RPMI7951 (cell line): ENCODE results near the gene ARNT2. TPM values are rescaled to one million over a fixed set of nuclear protein-coding genes. Genes with fewer than 3 reads are reported as not detected.
"Not testable (repeated sequence)": the region's sequence is repeated elsewhere in the genome, so short reads cannot be mapped to it uniquely, and the experiment has no call there.

Experiments used
- DNase-seq: peaks from one replicate; pipeline ENCODE4 v3.0.0-alpha.2; 2012; ENCODE audit warnings: low read depth
- total RNA-seq: library from RNA; depleted of rRNA; stranded (reverse); fragments of >200 nt; shearing (Covaris generic); gene quantifications from 2 replicates; pipeline ENCODE4 v1.2.3, GENCODE V29; 2014; rRNA removed

ARNT2 gene
- 1.5 and 2.3 TPM in 2 replicates for total RNA-seq

DNA sequence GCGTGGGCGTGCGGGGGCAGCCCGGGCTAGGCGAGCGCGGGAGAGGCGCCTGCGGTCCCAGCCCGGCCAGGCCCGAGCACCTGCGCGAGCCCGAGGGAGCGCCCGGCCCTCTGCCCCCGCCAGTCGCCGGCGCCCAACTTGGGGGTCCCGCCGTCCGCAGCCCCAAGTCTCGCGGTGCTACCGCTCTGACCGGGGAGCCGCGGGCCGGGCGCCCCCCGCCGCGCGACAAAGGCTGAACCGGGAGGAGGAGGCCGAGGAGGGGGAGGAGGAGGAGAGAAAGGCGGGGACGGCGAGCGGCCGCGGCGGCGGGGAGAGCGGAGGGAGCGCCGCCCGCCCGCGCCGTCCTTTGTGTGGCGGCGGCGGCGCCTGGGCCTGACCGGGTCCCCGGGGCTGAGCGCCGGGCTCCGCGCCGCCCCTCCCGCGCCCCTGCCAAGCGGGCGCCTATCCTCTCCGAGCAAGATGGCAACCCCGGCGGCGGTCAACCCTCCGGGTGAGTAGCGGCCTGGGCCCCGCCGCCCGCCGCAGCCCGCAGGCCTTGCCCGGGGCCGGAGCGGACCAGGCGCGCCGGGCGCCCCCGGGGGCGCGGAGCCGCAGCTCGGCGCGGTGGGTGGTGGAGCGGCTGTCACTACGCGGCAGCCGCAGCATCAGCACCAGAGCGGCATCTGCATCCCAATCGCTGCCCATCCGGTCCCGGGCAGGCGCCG, at the start of gene ARNT2:
Gene ARNT2, plus strand, starts transcription at position 326 of the 704 bp plus-strand sequence. Its CDS starts 134 bp downstream, at position 460.
- DNase-seq: no peak

DNA sequence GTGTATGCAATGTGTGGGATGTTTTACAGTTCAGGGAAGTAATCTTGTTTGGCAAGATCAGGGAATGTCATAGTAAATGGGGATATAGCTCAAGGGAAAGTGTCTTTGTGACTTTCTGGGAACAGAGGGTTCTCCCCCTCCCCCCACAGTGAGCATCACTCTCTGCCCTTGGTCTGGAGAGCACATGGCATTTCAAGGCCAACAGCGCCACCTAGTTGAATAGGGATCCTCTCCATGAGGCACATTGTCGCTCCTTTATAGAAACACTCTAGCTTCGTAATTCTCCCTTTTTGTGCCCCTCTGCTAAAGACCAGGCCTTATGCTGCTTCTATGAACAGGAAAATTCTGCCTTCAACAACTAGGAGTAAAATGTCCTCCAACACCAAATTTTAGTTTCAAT, 37.1 kb upstream of the ARNT2 start:
- peak; percentile 36 for DNase-seq

DNA sequence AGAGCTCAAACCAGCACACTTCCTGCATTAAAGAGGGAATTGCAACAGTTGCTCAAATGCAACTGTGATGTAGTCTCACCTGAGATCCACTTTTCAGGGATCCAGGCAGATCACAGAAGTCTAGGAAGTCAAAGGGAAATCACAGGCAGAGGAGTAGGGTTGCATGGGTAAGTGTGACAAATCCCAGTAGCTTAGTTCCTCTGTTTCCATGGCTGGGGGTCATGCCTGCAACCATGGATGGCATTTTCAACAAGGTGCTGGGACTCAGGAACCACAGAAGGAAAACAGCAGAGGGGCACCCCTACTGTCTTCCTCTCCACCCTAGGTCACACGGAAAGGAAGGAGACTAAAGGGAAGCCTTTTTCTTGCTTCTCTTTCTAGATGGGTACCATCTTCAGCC, 36.5 kb upstream of the ARNT2 start:
- DNase-seq: no peak

DNA sequence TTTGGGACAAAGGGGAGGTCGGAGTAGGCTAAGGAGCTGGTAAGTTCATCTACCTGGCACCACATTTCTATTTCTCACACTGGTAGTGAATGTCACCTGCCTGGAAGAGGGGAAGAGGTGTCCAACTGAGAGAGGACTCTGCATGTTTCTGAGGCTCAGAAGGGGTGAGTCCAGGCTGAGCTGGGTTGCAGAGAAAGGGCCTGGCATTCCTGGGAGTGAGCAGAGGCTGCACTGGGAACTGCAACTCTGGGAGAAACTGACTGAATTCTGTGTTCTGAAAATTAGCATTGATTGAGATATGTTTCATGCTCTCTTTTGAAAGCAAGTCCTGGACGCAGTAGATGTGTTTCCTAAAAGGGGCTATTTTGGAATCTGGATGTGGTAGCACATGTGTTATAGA, 32.3 kb upstream of the ARNT2 start:
- DNase-seq: no peak

DNA sequence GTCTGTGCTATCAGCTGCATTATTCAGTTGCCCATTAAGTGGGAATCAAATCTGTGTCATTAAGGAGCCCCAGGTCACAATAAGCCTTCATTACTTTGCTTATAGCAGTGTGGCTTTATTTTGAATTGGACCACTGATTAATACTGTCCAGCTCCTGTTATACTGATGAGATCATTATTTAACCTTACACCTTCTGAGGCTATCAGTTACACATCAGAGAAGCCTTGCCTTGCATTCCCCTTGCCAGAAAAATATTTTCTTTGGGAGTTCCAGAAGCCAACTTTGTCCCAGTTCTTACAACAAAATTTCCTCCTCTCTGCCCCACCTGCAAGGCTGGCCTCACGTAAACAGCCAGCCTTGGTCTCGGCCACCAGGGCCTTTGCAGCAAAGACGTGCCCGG, 29.7 kb upstream of the ARNT2 start:
- DNase-seq: no peak

DNA sequence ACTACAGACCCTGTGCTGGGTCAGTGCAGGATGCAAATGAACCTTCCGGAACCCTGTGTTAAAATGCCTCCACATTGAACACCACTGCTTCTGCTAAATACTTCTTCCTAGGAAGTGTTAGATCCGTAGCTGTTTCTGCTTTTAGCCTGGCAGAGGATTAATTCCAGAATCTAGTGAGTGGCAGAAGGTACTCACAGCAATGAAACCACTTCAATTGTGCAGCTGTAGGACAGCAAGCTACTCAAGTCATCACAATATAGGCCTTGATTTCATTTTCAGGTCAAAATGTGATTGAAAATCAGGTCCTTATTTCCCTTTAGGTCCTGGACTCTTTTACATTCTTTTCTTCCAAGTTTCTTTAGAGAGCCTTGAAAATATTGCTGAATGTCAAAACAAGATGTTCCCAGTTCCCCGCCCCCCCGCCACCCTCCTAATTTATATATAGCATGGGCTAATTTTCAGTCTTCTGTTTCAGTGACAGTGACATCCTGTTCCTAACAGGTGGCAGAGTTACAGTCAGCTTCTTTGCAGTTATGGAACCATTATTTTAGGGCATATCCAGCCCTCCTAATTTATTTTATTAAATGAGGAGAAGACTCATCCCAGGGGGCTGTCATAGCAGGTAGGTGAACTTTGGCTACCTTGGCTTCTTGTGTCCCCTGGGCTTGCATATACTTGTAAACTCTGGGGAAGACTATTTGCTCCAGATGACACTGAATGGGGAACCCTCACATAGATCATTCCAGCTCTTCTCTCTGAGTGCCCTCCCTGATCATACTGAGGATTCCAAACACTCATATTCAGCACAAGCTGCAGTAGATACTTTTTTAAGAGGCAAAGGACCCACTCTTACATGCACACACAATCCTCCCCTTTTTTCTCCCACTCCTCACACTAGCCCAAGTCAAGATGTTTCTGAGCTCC, 28.0 kb upstream of the ARNT2 start:
- no peak for DNase-seq

DNA sequence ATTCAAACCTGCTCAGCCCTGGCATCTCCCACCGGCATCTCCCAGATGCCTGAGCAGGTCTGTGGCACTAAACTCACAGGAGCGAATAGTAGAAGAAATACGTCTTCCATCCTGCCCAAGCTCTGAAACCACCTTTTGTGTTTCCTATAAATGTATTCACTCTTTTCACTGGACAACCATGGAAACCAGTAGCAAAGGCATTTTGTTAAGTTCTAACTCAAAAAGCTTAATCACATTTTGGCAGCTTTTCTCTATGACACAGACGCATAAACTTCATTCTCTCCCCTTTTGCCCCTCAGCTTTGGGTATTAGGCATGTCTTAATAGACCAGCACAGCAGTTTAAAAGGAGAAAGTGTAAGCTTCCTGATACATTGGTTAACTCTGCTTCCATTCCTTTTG, 24.5 kb upstream of the ARNT2 start:
- DNase-seq: no peak

DNA sequence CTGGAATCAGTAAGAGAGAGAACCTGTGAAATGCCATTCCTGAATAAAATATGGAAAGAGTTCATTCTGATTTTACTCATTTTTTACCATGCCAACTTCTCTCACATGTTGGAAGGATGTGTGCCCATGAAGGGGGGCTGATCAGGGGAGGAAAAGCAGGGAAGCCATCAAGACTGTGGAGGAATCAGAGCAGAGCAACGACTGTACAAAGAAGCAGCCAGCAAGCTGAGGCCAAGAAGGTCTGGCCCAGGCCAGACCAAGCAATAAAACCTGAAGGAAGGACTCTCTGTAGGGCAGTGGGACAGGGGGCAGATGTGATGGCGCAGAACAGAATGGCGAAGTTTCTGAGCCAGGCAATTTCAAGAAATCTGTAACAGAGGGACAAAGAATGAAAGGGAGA, 24.0 kb upstream of the ARNT2 start:
- no peak for DNase-seq

DNA sequence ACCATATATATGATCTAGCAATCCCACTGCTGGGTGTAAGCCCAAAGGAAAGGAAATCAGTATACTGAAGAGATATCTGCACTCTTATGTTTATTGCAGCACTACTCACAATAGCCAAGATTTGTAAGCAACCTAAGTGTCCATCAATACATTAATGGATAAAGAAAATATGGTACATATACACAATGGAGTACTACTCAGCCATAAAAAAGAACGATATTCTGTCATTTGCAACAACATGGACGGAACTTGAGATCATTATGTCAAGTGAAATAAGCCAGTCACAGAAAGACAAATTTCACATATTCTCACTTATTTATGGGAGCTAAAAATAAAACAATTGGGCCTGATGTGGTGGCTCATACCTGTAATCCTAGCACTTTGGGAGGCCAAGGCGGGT, 21.9 kb upstream of the ARNT2 start:
- no peak for DNase-seq

DNA sequence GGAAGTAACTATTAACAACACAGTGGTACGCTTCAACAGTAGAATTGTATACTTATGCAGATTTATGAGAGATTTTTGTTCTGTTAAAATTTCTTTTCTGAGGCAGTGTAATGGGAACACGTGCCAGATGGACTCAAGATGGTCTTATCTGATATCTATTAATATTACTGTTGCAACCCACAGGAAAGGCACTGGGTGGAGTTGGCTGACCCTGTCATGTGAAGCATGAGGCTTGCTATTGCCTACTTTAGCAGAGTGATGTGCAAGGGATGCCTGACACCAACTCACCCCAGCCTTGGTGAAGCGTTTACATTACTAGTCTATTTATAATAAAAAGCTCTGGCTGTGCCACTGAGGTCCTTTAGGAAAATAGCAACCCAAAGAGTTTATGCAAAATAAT, 19.8 kb upstream of the ARNT2 start:
- DNase-seq: no peak

DNA sequence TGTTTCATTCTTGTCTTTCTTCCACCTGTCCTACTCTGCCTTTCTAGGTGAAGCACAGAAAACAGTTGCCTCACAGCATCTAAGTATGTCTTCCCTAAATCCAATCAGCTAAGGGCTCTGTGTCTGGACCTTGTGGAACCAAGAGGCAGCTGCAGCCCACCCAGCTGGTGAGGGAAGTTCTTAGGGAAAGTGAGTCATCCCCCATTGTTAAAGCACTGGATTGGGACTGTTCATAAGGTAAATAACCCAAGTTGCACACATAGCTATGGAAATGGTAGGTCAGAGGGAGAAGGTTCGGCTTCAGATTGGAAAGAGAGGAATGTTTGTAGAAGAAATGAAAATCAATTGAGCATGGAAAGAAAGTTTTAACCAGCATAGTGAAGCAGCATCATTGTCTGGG, 18.0 kb upstream of the ARNT2 start:
- DNase-seq: no peak

DNA sequence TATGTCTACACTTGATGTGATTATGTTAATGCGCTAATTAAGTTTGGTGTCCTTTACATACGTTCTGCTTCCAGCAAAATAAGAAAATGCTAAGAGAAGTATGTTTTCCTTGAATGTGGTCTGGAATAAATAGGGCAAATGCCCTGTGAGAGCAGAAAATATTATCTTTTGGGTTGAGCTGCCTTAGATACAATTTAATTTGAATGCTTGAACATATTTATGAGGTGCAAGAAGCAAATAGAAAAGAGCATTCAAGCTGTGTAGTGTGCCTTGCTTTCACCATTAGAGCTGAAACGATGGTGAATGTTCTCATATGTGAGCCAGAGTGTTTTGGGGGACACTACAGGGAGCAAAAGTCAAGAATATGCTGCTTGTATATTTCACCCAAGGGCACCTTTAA, 15.9 kb upstream of the ARNT2 start:
- DNase-seq: no peak

DNA sequence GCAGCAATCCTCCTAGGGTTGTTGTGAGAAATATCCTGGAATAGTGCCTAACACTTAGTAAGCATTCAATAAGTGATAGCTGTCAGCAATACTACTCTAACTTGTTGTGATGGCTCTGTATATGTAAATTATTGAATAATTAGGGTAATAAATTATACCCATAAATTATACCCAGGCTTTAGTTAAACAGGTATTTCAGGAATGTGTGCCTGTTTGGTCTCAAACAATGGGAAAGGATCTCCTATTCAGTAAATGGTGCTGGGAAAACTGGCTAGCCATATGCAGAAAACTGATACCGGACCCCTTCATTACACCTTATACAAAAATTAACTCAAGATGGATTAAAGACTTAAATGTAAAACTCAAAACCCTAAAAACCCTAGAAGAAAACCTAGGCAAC, 14.8 kb upstream of the ARNT2 start:
- no peak for DNase-seq

DNA sequence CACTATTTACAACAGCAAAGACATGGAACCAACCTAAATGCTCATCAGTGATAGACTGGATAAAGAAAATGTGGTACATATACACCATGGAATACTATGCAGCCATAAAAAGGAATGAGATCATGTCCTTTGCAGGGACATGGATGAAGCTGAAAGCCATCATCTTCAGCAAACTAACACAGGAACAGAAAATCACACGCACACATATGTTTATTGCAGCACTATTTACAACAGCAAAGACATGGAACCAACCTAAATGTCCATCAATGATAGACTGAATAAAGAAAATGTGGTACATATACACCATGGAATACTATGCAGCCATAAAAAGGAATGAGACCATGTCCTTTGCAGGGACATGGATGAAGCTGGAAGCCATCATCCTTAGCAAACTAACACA, 13.2 kb upstream of the ARNT2 start:
- not testable (repeated sequence) for DNase-seq

DNA sequence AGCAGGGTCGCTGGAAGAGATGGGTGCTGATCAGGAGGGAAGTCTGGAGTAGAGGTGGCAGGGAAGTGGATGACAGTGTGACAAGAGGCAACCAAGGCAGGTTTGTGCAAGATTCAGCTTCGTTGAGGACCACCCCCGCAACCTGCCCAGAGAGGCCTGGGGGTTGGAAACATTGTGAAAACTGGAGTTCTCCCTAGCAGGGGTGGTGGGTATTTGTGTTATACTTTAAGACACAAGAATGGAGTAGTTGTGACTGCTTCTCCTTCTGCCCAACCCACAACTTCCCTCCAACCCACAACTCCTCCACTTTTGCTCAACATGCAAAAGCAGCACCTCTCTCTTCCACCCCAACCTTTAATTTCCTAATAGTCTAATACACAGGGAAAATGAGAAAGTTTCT, 8.6 kb upstream of the ARNT2 start:
- DNase-seq: no peak

DNA sequence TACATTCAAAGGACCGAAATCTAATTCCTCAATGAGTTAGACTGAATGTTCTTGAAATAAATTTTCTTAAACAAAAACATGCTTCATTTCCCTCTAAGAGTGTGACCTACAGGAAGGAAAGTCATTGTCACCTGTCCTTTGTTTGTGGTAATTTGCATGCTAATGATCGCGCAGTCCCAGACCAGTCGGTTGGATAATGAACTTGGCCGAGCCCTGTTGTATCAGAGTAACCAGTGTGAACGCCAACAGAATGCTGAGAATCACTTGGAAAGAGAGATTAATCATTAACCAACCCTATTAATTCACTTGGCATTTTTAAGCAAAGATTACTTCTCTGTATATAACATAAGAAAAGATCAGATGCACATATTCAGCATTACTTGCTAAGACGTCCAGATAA, 8.1 kb upstream of the ARNT2 start:
- no peak for DNase-seq

DNA sequence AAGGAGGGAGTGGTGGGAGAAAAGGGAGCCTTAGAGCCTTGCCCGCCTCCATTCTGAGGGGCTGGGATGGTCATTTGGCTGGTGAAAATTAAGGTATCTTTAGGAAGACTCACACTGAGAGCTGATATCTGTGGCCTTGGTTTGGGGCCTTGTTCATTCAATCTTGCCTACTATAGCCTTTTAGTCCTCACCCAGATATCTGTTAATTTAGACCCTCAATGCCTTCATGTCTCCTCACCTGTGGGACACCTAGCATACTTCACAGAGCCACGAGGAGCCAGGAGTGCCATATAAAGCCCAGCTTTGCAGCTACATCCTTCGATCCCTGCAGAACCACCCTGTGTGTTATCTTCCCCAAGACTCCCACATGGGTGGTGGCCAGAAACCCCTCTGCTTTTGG, 4.7 kb upstream of the ARNT2 start:
- DNase-seq: no peak

DNA sequence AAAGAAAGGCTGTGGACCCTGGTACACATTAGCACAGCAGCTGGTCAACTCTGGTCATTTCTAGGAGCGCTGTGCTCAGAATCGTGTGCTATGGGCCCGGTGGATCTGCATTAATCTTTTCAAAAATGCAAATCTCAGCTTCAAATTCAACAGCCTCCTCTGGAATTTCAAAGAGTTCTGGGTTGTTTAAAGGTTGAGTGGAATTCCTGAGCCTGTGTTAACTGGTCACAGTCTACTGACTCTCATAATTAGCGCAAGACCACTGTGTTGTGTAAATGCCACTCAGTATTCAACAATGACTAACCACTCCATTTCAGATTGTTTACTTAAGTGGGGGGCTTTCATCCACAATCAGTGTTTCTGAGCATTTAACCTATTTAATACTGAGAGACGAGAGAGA, 2.7 kb upstream of the ARNT2 start:
- DNase-seq: no peak

DNA sequence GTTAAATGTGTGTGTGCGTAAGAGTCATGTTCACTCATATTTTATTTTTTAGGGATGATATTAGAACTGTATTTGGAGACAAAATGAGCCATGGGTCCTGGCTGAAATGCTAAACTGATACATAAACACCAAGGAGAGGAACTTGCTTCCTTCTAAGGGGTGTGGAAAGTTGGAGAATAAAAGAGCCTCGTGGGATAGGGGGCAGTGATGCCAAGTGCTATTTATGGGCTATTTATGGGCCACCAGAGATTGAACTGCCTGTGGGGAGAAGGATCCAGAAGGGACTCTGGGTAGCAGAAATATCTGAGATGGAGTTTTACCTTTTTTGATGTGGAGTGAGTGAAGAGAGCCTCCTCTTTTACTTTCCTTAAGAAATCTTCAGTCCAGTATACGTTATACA, 1.8 kb upstream of the ARNT2 start:
- DNase-seq: no peak

DNA sequence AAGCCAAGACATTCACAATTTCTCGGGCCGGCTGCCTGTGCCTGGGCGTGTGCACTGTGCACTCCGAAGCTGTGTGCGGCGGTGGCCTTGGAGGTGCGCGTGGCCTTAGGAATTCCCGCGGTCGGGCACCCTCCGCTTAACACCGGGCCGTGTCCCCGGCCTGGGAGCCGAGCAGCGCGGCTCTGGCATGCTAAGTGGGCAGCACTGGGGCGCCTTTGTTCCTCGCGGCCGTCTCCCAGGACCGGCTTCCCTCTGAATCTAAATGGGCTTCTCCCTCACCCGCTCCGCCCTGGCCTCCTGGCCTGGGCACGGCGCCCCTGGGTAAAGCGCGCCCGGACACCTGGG, 498 bp upstream of the ARNT2 start:
- DNase-seq: no peak

DNA sequence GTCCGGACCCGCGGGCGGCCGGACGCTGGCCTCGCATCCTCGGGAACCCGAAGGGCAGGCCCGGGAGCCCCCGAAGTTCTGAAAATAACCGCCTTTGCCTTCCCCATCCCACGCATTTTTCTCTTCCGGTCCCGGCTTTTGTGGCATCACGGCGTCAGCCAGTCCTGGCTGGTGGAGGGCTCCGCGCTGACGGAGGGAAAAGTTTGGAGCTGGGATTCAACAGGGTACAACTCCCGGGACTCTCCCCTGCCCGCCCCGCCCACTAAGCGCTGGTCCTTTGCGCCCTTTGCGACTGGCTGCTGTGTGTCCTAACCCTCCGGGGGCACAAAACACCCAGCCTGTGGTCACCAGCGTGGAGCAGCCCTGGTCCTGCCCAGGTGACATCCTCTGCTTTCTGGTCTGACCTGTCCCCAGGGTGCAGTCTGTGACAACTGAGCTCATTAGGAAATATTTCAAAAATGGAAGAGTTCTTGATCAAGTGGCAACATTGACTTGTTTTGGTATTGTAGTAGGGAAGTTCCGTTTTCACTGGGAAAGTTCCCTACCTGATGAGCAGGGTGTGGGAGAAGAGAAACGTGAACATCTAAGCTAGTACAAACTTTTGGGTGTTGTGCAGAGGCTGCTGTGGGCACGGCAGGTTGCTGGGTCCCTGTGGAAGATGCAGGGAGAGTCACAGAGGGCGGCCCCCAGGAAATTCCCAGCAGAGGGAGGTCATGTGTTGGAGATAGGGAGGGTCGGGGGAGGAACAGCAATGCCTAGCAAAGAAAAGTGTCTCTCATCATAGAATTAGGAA, 775 bp downstream of the ARNT2 start:
- no peak for DNase-seq

DNA sequence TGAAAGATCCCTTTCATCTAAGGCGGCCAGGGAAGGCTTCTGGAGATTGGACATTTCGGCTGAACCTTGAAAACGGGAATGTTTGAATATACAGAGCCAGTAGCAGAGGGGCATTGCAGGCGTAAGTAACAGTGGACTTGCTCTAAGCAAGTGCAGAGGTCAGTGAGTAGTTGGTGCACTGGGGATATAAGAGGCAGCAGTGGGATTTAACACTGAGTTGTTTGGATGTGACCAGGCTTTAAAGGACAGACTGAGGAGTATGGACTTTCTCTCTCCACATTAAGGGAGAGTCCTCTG, 1.3 kb downstream of the ARNT2 start:
- DNase-seq: no peak

DNA sequence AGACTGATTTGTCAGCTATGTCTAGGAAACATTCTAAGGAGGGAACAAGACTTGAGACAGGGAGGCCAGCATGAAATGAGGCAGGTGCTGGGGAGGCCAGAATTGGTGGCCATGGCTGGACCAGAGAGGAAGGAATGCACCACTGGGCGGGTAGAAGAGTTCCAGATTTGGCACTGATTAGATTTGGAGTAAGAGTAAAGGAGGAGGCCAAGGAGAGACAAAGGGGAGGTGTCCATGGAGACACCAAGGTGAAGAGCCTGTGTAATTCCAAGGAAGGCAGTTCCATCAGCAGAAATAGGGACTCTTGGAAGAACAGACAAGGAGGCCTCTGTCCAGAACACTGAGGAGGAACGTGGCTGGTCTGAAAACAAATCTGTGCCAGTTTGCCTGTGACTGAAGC, 1.8 kb downstream of the ARNT2 start:
- DNase-seq: no peak
